Esophagus (tissue), 2 donors: ENCODE measurements around the gene SH3BP5L. TPM values are rescaled to one million over a fixed set of nuclear protein-coding genes. Genes with fewer than 3 reads are reported as not detected.
"Not testable (repeated sequence)": the region's sequence is repeated elsewhere in the genome, so short reads cannot be mapped to it uniquely, and the experiment has no call there.

Experiments used
- H3K27ac ChIP-seq, 2 donors: one replicate each; pipeline ENCODE4 v1.5.1; 2013; ENCODE audit warnings: low read depth in 2 of 2, mild to moderate bottlenecking in 2 of 2, inconsistent platforms in 1 of 2, low read length in 1 of 2, moderate library complexity in 1 of 2
- H3K27me3 ChIP-seq, 2 donors: one replicate each; pipeline ENCODE4 v1.6.1; 2013; ENCODE audit warnings: low read length in 2 of 2, control low read depth in 1 of 2, mild to moderate bottlenecking in 1 of 2; ENCODE audit not compliant: insufficient read depth in 2 of 2, control insufficient read depth in 1 of 2
- H3K36me3 ChIP-seq, 2 donors: one replicate each; pipeline ENCODE4 v1.6.1; 2013; ENCODE audit warnings: low read length in 1 of 2; ENCODE audit not compliant: control insufficient read depth in 2 of 2, insufficient read depth in 2 of 2
- H3K4me1 ChIP-seq, 2 donors: one replicate each; pipeline ENCODE4 v1.6.1; 2013; ENCODE audit warnings: low read length in 1 of 2; ENCODE audit not compliant: control insufficient read depth in 2 of 2, insufficient read depth in 2 of 2
- H3K4me3 ChIP-seq, 2 donors: one replicate each; pipeline ENCODE4 v1.5.1; 2013; ENCODE audit warnings: low read length in 2 of 2, mild to moderate bottlenecking in 2 of 2, low read depth in 1 of 2, moderate library complexity in 1 of 2
- H3K9me3 ChIP-seq, 2 donors: one replicate each; pipeline ENCODE4 v1.6.1; 2013; ENCODE audit warnings: mild to moderate bottlenecking in 2 of 2, low read depth in 1 of 2, low read length in 1 of 2, moderate library complexity in 1 of 2; ENCODE audit not compliant: control insufficient read depth in 2 of 2, insufficient read depth in 1 of 2
- WGBS, 2 donors: extraction: QIAGEN DNeasy Blood & Tissue Kit; methylation state at CpG; one replicate each; pipeline ENCODE4 v1.1.7; 2013; 5-methylcytosine and 5-hydroxymethylcytosine counted together
- polyA plus RNA-seq, 2 donors: library from polyadenylated mRNA; stranded (reverse); fragments of 200-250 nt; gene quantifications; one replicate each; pipeline ENCODE4 v1.2.3, GENCODE V29; 2013
- donor health status: healthy with polysubstance abuse.
- donor health status: Bipolar disorder and iron deficiency.

Gene SH3BP5L
- polyA plus RNA-seq, 2 donors, result 18.2 to 34.3 TPM

- Histone ChIP-seq H3K4me3 (peak overlapping the region; percentile 64 to 78), H3K27me3 (no peaks in the 10 kb centered on the region), H3K36me3 (no peaks in the 10 kb centered on the region), H3K27ac (peak overlapping the region; percentile 87 to 98), H3K9me3 (no peaks in the 10 kb centered on the region), H3K4me1 (no peaks in the 10 kb centered on the region)
- WGBS, 2 donors, result 46 to 49% methylated on average over 11 of the region's 11 CpGs
Measured at GRCh38 chr1:248837045-248837780, 11.5 kb upstream of the SH3BP5L start.

GRCh38 chr1:248834343-248834940, 8.7 kb upstream of the SH3BP5L start:
- Histone ChIP-seq H3K4me1 (no peaks in the 10 kb centered on the region), H3K36me3 (no peaks in the 10 kb centered on the region), H3K4me3 (no peak overlapping the region), H3K27me3 (no peaks in the 10 kb centered on the region), H3K27ac (no peak overlapping the region), H3K9me3 (no peaks in the 10 kb centered on the region)
- WGBS, 2 donors, result 57 to 60% methylated on average over 7 of the region's 7 CpGs

- no peaks in the 10 kb centered on the region for H3K9me3 ChIP-seq
- H3K27ac ChIP-seq, result no peak overlapping the region
- no peaks in the 10 kb centered on the region for H3K27me3 ChIP-seq
- H3K4me3 ChIP-seq, result no peak overlapping the region
- 84 to 94% methylated on average over 1 of the region's 1 CpG for WGBS, 2 donors
- H3K4me1 ChIP-seq, result no peaks in the 10 kb centered on the region
- no peaks in the 10 kb centered on the region for H3K36me3 ChIP-seq
Measured at GRCh38 chr1:248831842-248832241, 6.1 kb upstream of the SH3BP5L start.

- not testable (repeated sequence) for H3K4me1 ChIP-seq, H3K27ac ChIP-seq, H3K4me3 ChIP-seq, H3K36me3 ChIP-seq, H3K9me3 ChIP-seq, H3K27me3 ChIP-seq
- whole genome bisulfite sequencing, 2 donors, result 66 to 72% methylated on average over 3 of the region's 3 CpGs
Measured at GRCh38 chr1:248830718-248831017, 5.0 kb upstream of the SH3BP5L start.

GRCh38 chr1:248828845-248829244, 3.1 kb upstream of the SH3BP5L start:
- no peaks in the 10 kb centered on the region for H3K9me3 ChIP-seq
- no peaks in the 10 kb centered on the region for H3K27me3 ChIP-seq
- peaks cover 0 to 2% of the 10 kb centered on the region in 2 donors for H3K36me3 ChIP-seq
- H3K4me1 ChIP-seq, result peaks cover 2 to 8% of the 10 kb centered on the region in 2 donors
- WGBS, 2 donors, result 67 to 75% methylated on average over 3 of the region's 3 CpGs
- H3K27ac ChIP-seq, result no peak overlapping the region
- no peak overlapping the region for H3K4me3 ChIP-seq

GRCh38 chr1:248825573-248825908, 174 bp downstream of the SH3BP5L start:
- Histone ChIP-seq H3K27ac (peak overlapping the region; percentile 77 to 98), H3K4me1 (peaks cover 4 to 14% of the 10 kb centered on the region in 2 donors), H3K4me3 (peak overlapping the region; percentile 82 to 88), H3K27me3 (no peaks in the 10 kb centered on the region), H3K36me3 (peaks cover 0 to 10% of the 10 kb centered on the region in 2 donors), H3K9me3 (no peaks in the 10 kb centered on the region)
- WGBS, 2 donors, result 0 to 1% methylated on average over 18 of the region's 18 CpGs

GRCh38 chr1:248825136-248825535, 579 bp downstream of the SH3BP5L start:
- H3K4me1 ChIP-seq, result peaks cover 4 to 14% of the 10 kb centered on the region in 2 donors
- no peaks in the 10 kb centered on the region for H3K9me3 ChIP-seq
- peaks cover 0 to 10% of the 10 kb centered on the region in 2 donors for H3K36me3 ChIP-seq
- peak overlapping the region; percentile 77 to 98 for H3K27ac ChIP-seq
- WGBS, 2 donors, result 27% methylated on average over 10 of the region's 10 CpGs
- no peaks in the 10 kb centered on the region for H3K27me3 ChIP-seq
- H3K4me3 ChIP-seq, result peak overlapping the region; percentile 82 to 88

GRCh38 chr1:248824701-248825100, 1.0 kb downstream of the SH3BP5L start:
- Histone ChIP-seq H3K4me3 (peak overlapping the region; percentile 82 to 88), H3K9me3 (no peaks in the 10 kb centered on the region), H3K27ac (peak overlapping the region in 1 of 2 donors; percentile 98), H3K27me3 (no peaks in the 10 kb centered on the region), H3K4me1 (peaks cover 4 to 14% of the 10 kb centered on the region in 2 donors), H3K36me3 (peaks cover 0 to 10% of the 10 kb centered on the region in 2 donors)
- 87 to 92% methylated on average over 3 of the region's 3 CpGs for WGBS, 2 donors

- Histone ChIP-seq H3K4me1 (peaks cover 4 to 14% of the 10 kb centered on the region in 2 donors), H3K27ac (no peak overlapping the region), H3K9me3 (no peaks in the 10 kb centered on the region), H3K36me3 (peaks cover 0 to 10% of the 10 kb centered on the region in 2 donors), H3K4me3 (peak overlapping the region; percentile 82 to 88), H3K27me3 (no peaks in the 10 kb centered on the region)
- 100% methylated on average over 1 of the region's 1 CpG for WGBS, 2 donors
Measured at GRCh38 chr1:248824301-248824700, 1.4 kb downstream of the SH3BP5L start.

- H3K4me1 ChIP-seq, result peaks cover 4 to 17% of the 10 kb centered on the region in 2 donors
Measured at GRCh38 chr1:248823517-248824001, 2.2 kb downstream of the SH3BP5L start.

More at GRCh38 chr1:248823517-248824001, 2.2 kb downstream of the SH3BP5L start:
- 72 to 85% methylated on average over 2 of the region's 2 CpGs for WGBS, 2 donors
- Histone ChIP-seq H3K4me3 (peak overlapping the region; percentile 9 to 29), H3K9me3 (no peaks in the 10 kb centered on the region), H3K36me3 (peaks cover 0 to 14% of the 10 kb centered on the region in 2 donors), H3K27me3 (no peaks in the 10 kb centered on the region), H3K27ac (no peak overlapping the region)
